CD14-positive monocyte (primary cell): ENCODE measurements around the gene RAB5A. TPM values are rescaled to one million over a fixed set of nuclear protein-coding genes. Genes with fewer than 3 reads are reported as not detected.

Source experiments
- DNase-seq, 3 donors: peaks; one replicate each; pipeline ENCODE4 v3.0.0-alpha.2; 2011 to 2022
- H2AFZ ChIP-seq: 2 replicates; pipeline ENCODE4 v1.6.0; 2012; ENCODE audit warnings: mild to moderate bottlenecking, low read depth, low read length, inconsistent platforms; ENCODE audit not compliant: insufficient read depth, poor library complexity, severe bottlenecking
- H3K27ac ChIP-seq, 2 donors: 1 replicate in 1 of 2; 2 replicates in 1 of 2; pipeline ENCODE4 v1.5.1; 2012 to 2013; ENCODE audit warnings: low read length in 2 of 2, control low read depth in 1 of 2, inconsistent platforms in 1 of 2, low read depth in 1 of 2, mild to moderate bottlenecking in 1 of 2
- H3K27me3 ChIP-seq, 2 donors: one replicate each; pipeline versions ENCODE4 v1.6.0 to v1.6.1; 2011 to 2013; ENCODE audit warnings: low read length in 2 of 2; ENCODE audit not compliant: control insufficient read depth in 2 of 2, insufficient read depth in 2 of 2
- H3K36me3 ChIP-seq, 2 donors: replicated peaks in 1 of 2; 1 replicate in 1 of 2; 2 replicates in 1 of 2; pipeline versions ENCODE4 v1.5.1 to v1.6.1; 2012 to 2013; ENCODE audit warnings: low read length in 2 of 2, control low read depth in 1 of 2, inconsistent platforms in 1 of 2, mild to moderate bottlenecking in 1 of 2; ENCODE audit not compliant: insufficient read depth in 2 of 2, control insufficient read depth in 1 of 2
- H3K4me1 ChIP-seq, 2 donors: 1 replicate in 1 of 2; 2 replicates in 1 of 2; pipeline versions ENCODE4 v1.5.1 to v1.6.1; 2012 to 2013; ENCODE audit warnings: low read length in 2 of 2, control low read depth in 1 of 2, inconsistent platforms in 1 of 2, mild to moderate bottlenecking in 1 of 2, moderate library complexity in 1 of 2; ENCODE audit not compliant: insufficient read depth in 2 of 2, control insufficient read depth in 1 of 2
- H3K4me2 ChIP-seq: replicated peaks from 2 replicates; pipeline ENCODE3; 2012; ENCODE audit warnings: low read length, moderate library complexity, mild to moderate bottlenecking; ENCODE audit not compliant: poor library complexity, severe bottlenecking; ENCODE audit errors: extremely low read depth
- H3K4me3 ChIP-seq, 3 experiments: fragments of 200-600 bp in 1 of 3; sonication (generic) in 1 of 3; replicated peaks in 1 of 3; 1 replicate in 2 of 3; 2 replicates in 1 of 3; pipeline ENCODE4 v1.5.1; 2011 to 2013; ENCODE audit warnings: low read length in 3 of 3, mild to moderate bottlenecking in 3 of 3, control low read depth in 2 of 3, low read depth in 2 of 3, inconsistent platforms in 1 of 3, moderate library complexity in 1 of 3
- H3K79me2 ChIP-seq: 2 replicates; pipeline ENCODE4 v1.6.0; 2012; ENCODE audit warnings: mild to moderate bottlenecking, control low read depth, inconsistent platforms, low read length, moderate library complexity; ENCODE audit not compliant: insufficient read depth
- H3K9ac ChIP-seq: 2 replicates; pipeline ENCODE4 v1.6.0; 2017; ENCODE audit warnings: low read length, mild to moderate bottlenecking; ENCODE audit not compliant: insufficient read depth, poor library complexity, severe bottlenecking
- H3K9me3 ChIP-seq, 2 donors: replicated peaks in 1 of 2; 1 replicate in 1 of 2; 2 replicates in 1 of 2; pipeline versions ENCODE4 v1.5.1 to v1.6.1; 2012 to 2013; ENCODE audit warnings: low read length in 2 of 2, control low read depth in 1 of 2; ENCODE audit not compliant: control insufficient read depth in 1 of 2, insufficient read depth in 1 of 2
- H4K20me1 ChIP-seq: 2 replicates; pipeline ENCODE4 v1.6.0; 2012; ENCODE audit warnings: mild to moderate bottlenecking, low read length, control low read depth, moderate library complexity; ENCODE audit not compliant: insufficient read depth
- H3K27ac Mint-ChIP-seq, 7 donors: one replicate each; pipeline ENCODE4 v1.8.0; 2020; ENCODE audit warnings: mild to moderate bottlenecking in 7 of 7, mixed read lengths in 7 of 7, moderate library complexity in 6 of 7, inconsistent platforms in 2 of 7
- H3K27me3 Mint-ChIP-seq, 3 donors: one replicate each; pipeline ENCODE4 v1.8.0; 2021 to 2022; ENCODE audit warnings: low read depth in 3 of 3, mild to moderate bottlenecking in 3 of 3, mixed read lengths in 3 of 3, moderate library complexity in 3 of 3, inconsistent platforms in 1 of 3
- H3K36me3 Mint-ChIP-seq, 2 donors: one replicate each; pipeline ENCODE4 v1.8.0; 2020; ENCODE audit warnings: mixed read lengths in 2 of 2, inconsistent platforms in 1 of 2, mild to moderate bottlenecking in 1 of 2
- H3K4me1 Mint-ChIP-seq: one replicate; pipeline ENCODE4 v1.8.0; 2020; ENCODE audit warnings: mild to moderate bottlenecking, mixed read lengths
- H3K4me3 Mint-ChIP-seq, 2 donors: one replicate each; pipeline ENCODE4 v1.8.0; 2020; ENCODE audit warnings: mild to moderate bottlenecking in 2 of 2, mixed read lengths in 2 of 2, moderate library complexity in 1 of 2
- H3K9me3 Mint-ChIP-seq, 7 donors: one replicate each; pipeline ENCODE4 v1.8.0; 2020 to 2022; ENCODE audit warnings: mixed read lengths in 7 of 7, mild to moderate bottlenecking in 6 of 7, moderate library complexity in 6 of 7, inconsistent platforms in 2 of 7
- CTCF ChIP-seq: fragments of 200-600 bp; IDR thresholded peaks from one replicate; pipeline ENCODE4 v1.8.0; 2022; ENCODE audit warnings: antibody characterized with exemption, mild to moderate bottlenecking
- WGBS: methylation state at CpG from one replicate; pipeline ENCODE4 v1.1.5; 2013; ENCODE audit warnings: missing lambda C conversion rate; ENCODE audit not compliant: insufficient coverage; 5-methylcytosine and 5-hydroxymethylcytosine counted together
- intact Hi-C, 2 donors: fragments of 100-400 bp; cut with micrococcal nuclease; formaldehyde crosslinking; loops; one replicate each; pipeline versions ENCODE4 v1.15.0 to v1.15.1; 2023
- polyA plus RNA-seq, 3 donors: library from polyadenylated mRNA; depleted of rRNA in 1 of 3; unstranded in 2 of 3; stranded (reverse) in 1 of 3; fragments of 300-500 nt in 2 of 3; fragments of >200 nt in 1 of 3; fragmentation: Illumina TruSeq in 2 of 3; gene quantifications; 1 replicate in 2 of 3; 2 replicates in 1 of 3; pipeline ENCODE4 v1.2.3, GENCODE V29; 2012 to 2021

The RAB5A gene
- polyA plus RNA-seq, 3 donors = 25.7 to 60.2 (median 33.8) TPM

- no peak overlapping the region for H2AFZ ChIP-seq
- Mint-ChIP-seq H3K9me3 (peaks cover 0 to 5% (median 0%) of the 10 kb centered on the region in 7 donors), H3K4me3 (peak overlapping the region; percentile 5 to 85), H3K27ac (peak overlapping the region; percentile 90 to 93 (median 93)), H3K36me3 (peaks cover 0 to 5% of the 10 kb centered on the region in 2 donors), H3K4me1 (peaks cover 32% of the 10 kb centered on the region), H3K27me3 (peaks cover 13 to 40% (median 19%) of the 10 kb centered on the region in 3 donors)
- H4K20me1 ChIP-seq = no peaks in the 10 kb centered on the region
- intact Hi-C loops = no loop called here
- peak overlapping the region in 2 of 3 experiments; percentile 27 to 68 for H3K4me3 ChIP-seq
- H3K9ac ChIP-seq = no peak overlapping the region
- H3K36me3 ChIP-seq = no peaks in the 10 kb centered on the region
- H3K79me2 ChIP-seq = no peaks in the 10 kb centered on the region
- peaks cover 25 to 27% of the 10 kb centered on the region in 2 donors for H3K4me1 ChIP-seq
- no peak for TF ChIP-seq CTCF
- DNase-seq = peak; percentile 49 to 83 (median 74)
- peaks cover 9 to 17% of the 10 kb centered on the region in 2 donors for H3K27me3 ChIP-seq
- H3K4me2 ChIP-seq = peak overlapping the region; percentile 73
- no peaks in the 10 kb centered on the region for H3K9me3 ChIP-seq
- peak overlapping the region in 1 of 2 donors; percentile 93 for H3K27ac ChIP-seq
- 0% methylated on average over 1 of the region's 1 CpG for WGBS
Observed at GRCh38 chr3:19931767-19932188, 15.1 kb upstream of the RAB5A start.

GRCh38 chr3:19932422-19932821 is 14.5 kb upstream of the RAB5A start:
- Histone ChIP-seq H3K27me3 (peaks cover 9 to 17% of the 10 kb centered on the region in 2 donors), H4K20me1 (no peaks in the 10 kb centered on the region), H3K4me1 (peaks cover 25 to 27% of the 10 kb centered on the region in 2 donors), H3K4me2 (peak overlapping the region; percentile 73), H3K4me3 (peak overlapping the region in 1 of 3 experiments; percentile 68), H3K27ac (peak overlapping the region in 1 of 2 donors; percentile 93), H3K79me2 (no peaks in the 10 kb centered on the region), H3K36me3 (no peaks in the 10 kb centered on the region), H3K9ac (no peak overlapping the region), H2AFZ (no peak overlapping the region), H3K9me3 (no peaks in the 10 kb centered on the region)
- no peak for TF ChIP-seq CTCF
- Mint-ChIP-seq H3K4me3 (peak overlapping the region in 1 of 2 donors; percentile 85), H3K9me3 (peaks cover 0 to 5% (median 0%) of the 10 kb centered on the region in 7 donors), H3K36me3 (peaks cover 0 to 5% of the 10 kb centered on the region in 2 donors), H3K27me3 (peaks cover 13 to 40% (median 17%) of the 10 kb centered on the region in 3 donors), H3K27ac (peak overlapping the region; percentile 90 to 93 (median 93)), H3K4me1 (peaks cover 32% of the 10 kb centered on the region)
- DNase-seq = no peak
- WGBS = 70% methylated on average over 1 of the region's 2 CpGs
- intact Hi-C loops = no loop called here
